NCI-H526 treated with DMSO at 0.1 percent for 48 hours (cell line): Measurements from ENCODE around the gene STK26.
A peak's percentile ranks its signal among the peaks of the same experiment; 100 is the strongest.
"Not testable (repeated sequence)": the region's sequence is repeated elsewhere in the genome, so short reads cannot be mapped to it uniquely, and the experiment has no call there.

Experiments used
- DNase-seq: peaks from one replicate; lab custom pipeline; 2025; lab: John Stamatoyannopoulos, UW

The STK26 gene

GRCh38 chrX:132037479-132037993 is 14.4 kb downstream of the STK26 start:
- no peak for DNase-seq

- DNase-seq: no peak
Measured at GRCh38 chrX:132040066-132040465, 17.0 kb downstream of the STK26 start.

GRCh38 chrX:132041015-132041414 is 17.9 kb downstream of the STK26 start:
- DNase-seq: no peak

GRCh38 chrX:132043977-132044376 is 20.9 kb downstream of the STK26 start:
- DNase-seq: no peak

DNA sequence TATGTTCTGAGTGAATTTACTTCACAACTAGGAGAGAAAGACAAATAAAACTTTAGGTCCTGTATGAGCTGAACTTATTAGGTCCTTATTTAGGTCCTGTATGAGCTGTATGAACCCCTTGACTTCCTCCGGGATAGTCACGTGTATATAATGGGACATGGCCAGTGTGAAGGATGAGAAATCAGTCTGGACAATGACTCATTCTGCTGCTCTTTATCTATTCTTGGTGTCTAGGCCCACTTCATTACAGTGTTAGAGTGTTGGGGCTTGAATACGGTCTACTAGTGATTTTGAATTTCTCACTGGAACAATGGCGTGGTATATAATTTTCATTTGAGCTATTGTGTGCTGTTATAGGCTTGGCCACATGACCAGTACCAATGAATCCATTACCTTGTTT is 21.9 kb downstream of the STK26 start:
- DNase-seq: no peak

DNA sequence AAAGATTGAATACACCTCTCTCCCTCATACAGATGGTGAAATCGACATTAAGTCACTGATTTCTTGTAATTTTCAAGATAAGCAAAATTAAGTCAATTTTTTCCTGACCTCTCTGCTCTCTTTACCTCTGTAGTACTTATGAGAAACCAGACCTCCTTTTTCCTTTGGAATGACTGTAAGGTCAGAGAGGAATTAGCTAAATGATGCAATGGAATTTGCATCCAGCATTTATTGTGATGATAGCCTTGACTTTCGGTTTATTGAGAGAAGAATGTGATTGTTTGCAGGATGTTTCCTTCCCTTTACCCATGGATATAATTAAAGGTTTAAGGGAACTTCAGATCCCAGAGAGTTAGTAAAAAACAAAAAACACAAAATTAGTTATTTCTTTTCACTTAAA is 22.4 kb downstream of the STK26 start:
- no peak for DNase-seq

DNA sequence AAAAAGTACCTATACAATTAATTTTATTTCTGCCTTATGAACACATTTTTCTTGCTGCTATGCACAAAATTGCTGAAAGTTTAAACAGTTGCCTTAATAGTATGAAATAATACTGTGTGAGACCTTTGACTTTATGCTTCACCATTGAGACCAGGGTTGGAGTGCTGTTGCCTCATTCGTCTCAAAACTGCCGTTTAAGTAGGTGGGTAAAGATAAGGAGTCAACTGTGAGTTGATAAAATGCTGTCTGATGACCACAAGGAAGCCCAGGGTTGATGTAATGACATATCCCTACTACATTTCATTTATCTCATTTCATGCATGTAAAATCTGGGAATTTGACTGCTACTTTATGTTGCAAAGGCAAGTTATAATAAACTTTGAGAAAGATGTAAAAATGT is 23.4 kb downstream of the STK26 start:
- DNase-seq: no peak

DNA sequence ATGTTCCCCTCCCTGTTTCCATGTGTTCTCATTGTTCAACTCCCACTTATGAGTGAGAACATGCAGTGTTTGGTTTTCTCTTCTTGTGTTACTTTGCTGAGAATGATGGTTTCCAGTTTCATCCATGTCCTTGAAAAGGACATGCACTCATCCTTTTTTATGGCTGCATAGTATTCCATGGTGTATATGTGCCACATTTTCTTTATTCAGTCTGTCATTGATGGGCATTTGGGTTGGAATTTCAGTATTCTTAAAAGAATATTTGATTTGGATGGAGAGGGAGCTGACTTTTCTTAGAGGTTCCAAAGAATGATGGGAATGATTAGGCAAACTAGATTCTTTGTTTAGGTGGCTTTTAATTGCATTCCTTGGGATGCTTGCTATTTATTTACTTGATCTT is 28.7 kb downstream of the STK26 start:
- DNase-seq: not testable (repeated sequence)

DNA sequence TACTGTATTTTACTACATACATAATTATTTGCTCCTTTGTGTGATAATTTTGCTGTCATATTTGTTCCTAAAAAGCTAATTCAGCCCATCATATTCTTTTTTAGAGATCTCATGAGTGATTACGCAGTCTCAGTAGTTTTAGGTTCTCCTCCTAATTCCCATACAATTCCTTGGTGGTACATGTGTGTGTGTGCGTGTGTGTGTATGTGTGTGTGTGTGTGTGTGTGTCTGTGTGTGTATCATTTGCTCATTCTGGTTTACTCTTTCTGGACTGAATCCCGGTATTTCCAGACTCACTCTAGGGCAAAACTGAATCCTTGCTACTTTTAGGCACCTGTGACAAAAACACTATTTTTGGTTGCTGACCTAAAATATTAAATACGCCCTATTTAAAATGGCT is 34.9 kb downstream of the STK26 start:
- no peak for DNase-seq

GRCh38 chrX:132058975-132059374 is 35.9 kb downstream of the STK26 start:
- no peak for DNase-seq

GRCh38 chrX:132059973-132060540 is 37.0 kb downstream of the STK26 start:
- DNase-seq: peak; percentile 22

- no peak for DNase-seq
Measured at GRCh38 chrX:132063334-132063733, 40.2 kb downstream of the STK26 start.

DNA sequence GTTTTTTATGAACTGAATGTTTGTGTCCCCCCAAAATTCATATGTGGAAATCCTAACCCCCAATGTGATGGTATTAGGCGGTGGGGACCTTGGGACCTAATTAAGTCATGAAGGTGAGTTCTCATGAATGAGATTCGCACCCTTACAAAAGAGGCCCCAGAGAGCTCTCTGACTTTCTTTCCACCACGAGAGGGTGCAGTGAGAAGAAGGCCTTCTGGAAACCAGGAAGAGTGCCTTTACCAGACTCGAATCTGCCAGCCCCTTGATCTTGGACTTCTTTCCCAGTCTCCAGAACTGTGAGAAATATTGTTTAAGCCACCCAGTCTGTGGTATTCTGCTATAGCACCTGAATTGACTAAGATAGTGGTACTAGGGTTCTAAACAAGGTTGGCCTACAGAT is 40.8 kb downstream of the STK26 start:
- DNase-seq: no peak

- no peak for DNase-seq
Measured at GRCh38 chrX:132068405-132068804, 45.3 kb downstream of the STK26 start.

DNA sequence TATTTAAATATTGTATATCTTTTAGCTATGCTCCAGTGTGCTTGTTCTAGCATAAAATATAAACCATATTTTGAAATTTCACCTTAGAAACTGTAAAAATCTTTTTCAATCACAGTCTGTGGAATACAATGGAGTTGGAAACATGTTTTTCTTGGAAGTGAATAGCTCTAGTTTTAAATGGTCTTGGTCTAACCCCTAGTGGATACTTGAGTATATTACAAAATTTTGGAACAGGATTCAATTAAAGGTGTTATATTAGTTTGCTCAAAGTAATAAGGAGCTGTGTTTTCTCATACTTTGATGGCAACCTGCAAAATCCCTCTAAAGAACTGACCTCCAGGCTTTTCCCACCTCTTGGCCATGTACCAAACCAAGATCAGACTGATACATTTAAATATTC is 48.2 kb downstream of the STK26 start:
- DNase-seq: no peak

DNA sequence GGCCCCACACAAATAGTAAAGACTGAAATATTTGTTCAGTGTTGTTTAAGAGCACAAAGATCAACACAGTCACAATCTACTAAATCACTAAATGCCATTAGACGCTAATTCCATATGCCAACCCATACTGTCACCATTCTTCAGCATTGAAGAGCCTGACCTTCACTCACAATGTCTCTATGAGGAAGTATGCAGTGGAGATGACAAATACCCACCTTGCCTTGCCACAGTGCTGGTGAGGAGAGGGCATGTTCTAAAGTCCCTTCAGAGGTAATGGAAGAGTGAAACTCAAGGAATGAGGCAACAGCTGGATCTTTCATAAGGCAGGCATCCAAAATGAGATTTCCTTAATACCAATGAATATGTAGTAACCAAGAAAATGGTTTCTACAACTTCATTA is 54.3 kb downstream of the STK26 start:
- no peak for DNase-seq

GRCh38 chrX:132077912-132078311 is 54.8 kb downstream of the STK26 start:
- DNase-seq: no peak

DNA sequence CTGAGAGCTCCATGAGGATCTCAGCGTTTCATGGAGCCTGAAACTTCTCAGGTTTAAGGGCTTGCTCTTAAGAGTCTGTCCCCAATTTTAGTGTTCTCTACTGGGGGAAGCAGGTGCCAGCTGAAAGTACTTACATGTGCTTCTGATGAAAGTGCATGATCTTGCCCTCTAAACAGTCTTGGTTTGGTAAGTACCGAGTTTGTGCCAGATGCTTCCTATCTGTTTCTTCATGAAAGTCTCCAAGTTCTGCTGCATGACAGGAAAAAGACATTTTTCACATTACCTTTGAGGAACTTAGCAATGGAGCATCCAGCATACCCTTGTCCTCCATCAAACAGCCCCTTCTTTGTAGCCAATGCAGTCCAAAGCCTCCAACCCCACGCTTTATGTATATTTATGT is 62.7 kb downstream of the STK26 start:
- DNase-seq: no peak

- no peak for DNase-seq
Measured at GRCh38 chrX:132086672-132087071, 63.6 kb downstream of the STK26 start.

DNA sequence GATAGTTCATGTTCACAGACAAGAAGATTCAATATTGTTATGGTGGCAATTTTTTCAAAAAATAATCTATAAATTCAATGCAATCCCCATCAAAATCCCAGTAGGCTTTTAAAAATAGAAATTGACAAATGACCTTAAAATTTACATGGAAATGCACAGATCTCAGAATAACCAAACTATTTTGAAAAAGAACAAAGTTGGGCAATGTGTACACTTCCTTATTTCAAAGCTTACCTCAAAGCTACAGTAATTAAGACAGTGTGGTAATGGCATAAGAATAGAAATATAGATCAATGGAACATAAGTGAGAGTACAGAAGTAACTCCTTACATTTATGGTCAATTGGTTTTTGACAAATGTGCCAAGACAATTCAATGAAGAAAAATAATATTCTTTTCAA is 65.8 kb downstream of the STK26 start:
- DNase-seq: no peak

DNA sequence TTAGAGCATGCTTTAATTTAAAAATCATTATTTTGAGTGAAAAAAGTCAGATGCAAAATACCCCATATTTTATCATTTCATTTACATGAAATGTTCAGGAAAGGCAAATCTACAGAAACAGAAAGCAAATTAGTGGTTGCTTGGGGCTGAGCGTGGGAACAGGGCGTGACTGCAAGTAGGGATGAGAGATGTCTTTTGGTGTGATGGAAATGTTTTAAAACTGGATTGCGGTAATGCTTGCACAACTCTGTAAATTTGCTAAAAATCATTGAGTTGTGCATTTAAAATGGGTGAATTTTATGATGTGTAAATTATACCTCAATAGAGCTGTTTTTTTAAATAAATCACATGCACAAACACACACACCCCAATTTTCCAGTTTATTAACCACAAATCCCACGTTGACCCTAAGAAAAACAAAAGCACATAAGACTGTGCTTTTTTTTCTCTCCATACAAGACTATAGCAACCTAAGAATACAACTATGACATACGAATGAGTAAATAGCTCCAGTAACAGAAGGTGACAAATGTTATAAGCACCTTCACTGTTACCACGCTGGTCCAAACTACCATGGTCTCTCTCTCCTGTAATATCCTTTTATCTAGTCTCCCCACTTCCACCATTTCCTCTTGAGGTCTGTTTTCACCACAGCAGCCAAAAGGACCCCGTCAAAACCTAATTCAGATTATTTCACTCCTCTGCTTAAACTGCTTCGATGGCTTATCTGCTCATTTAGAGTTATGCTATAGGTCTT is 67.5 kb downstream of the STK26 start:
- no peak for DNase-seq

DNA sequence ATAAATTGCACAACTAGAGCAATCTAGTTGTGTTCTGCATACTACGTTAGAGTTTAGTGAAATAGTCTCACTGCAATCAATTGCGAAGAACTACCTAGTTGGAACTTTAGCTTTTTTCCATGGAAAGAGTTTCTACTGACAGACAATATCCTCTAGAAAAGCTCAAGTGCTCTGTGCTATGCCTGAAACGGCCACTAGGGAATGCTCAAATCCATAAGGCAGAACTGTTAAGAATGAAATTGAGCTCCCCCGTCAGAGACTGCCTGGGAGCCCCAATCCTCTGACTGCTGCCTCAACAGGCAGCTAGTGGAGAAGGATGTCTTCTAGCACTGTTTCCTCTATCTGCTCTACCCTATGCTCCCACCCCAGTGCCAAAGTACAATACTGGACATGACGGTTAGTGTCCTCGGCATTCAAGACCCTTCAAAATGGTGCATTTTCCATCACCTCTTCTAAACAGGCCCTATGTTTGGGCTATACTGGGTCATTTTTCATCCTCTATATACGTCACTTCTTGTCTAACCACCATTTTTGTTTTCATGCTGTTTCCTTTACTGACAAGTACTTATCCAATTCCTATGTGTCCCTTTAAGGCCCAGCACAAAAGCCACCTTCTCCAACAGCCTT is 69.5 kb downstream of the STK26 start:
- peak; percentile 57 for DNase-seq

DNA sequence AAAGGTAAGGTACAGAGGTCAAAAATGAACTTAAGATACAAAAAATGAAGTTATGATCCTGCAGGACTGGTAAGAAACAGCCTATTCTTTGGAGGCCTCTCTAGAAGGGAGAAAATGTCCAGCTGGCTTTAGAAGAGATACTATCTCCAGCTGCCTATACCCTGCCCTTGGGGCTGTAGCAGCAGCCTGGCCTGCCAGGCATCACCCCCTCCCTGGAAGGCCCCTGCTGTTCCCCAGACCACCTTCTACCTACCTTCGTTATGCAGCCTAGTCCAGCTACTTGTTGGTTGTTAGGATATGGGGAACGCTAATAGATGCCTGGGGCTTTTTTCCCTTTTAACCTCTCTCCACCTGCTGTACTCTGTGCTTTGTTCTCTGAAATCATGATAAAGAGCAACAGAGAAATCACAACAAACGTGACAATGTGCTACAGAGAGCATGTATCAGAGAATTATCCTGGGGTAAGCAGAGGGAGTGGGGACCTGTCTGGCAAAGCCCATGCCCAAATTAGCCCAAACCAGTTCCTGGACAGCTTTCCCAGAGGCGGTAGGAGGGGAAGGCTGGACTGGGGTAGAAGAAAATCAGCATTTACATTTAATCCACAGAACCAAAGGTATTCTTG is 70.2 kb downstream of the STK26 start:
- DNase-seq: no peak
